ENCODE measurements around the gene STX7. TPM values are rescaled to one million over a fixed set of nuclear protein-coding genes. Genes with fewer than 3 reads are reported as not detected.

The STX7 gene
- total RNA-seq, 1 donor from 2014 or later: 98.4 TPM

DNA sequence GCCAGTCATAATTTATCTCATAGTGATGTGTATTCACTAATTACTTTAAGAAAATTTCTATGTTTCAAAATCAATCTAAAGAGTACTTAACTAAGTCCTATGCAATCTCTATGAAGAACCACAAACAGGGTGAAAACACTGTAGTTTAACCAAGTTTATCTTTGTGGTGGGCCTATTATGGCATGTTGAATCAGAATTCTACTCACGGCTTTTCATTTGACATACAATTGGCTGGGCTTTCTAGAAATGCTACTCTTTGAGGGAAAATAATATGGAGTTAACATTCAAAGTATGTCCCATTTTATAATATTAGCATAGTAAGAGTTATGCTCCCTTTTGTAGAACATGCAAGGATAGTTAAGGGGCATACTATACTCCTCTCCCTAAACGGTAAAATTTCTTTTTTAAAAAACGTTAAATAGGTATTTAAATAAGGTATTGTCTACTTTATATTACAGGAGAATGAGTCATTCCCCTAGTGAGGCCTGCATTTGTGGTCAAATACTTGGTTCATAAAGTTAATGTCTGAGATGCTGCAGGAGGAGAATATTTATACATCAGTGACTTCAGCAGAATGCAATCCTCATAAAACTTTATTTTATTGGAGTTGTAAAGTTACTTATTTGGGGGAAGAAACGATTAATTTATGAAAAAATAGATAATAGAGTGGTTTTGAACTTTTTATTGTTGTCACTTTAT is 113.4 kb downstream of the STX7 start:
- DNase-seq (ENCODE audit: low spot score) (no peak), ATAC-seq (no peak)
- intact Hi-C loops (cut with DNase I): no loop called here

Other genes starting within 250 kb of the STX7 start
- gene MOXD1, start 111.6 kb downstream of the STX7 start, total RNA-seq: 14.2 TPM
- not detected for gene TAAR9, start 25.2 kb upstream of the STX7 start, total RNA-seq
- not detected for gene TAAR8, start 39.6 kb upstream of the STX7 start, total RNA-seq
- not detected for gene TAAR6, start 57.2 kb upstream of the STX7 start, total RNA-seq
- not detected for gene TAAR5, start 76.6 kb upstream of the STX7 start, total RNA-seq
- gene TAAR2, start 111.2 kb upstream of the STX7 start, total RNA-seq: not detected
- gene TAAR1, start 146.1 kb upstream of the STX7 start, total RNA-seq: not detected
- gene VNN1, start 200.9 kb upstream of the STX7 start, total RNA-seq: 1.2 TPM
- 9.2 TPM for gene VNN2, start 244.8 kb upstream of the STX7 start, total RNA-seq